ENCODE measurements around the gene ECM1. TPM values are rescaled to one million over a fixed set of nuclear protein-coding genes. Genes with fewer than 3 reads are reported as not detected.
A peak's percentile ranks its signal among the peaks of the same experiment; 100 is the strongest.

Gene ECM1
- polyA plus RNA-seq, 3 donors from 2014 or later, result not detected

DNA sequence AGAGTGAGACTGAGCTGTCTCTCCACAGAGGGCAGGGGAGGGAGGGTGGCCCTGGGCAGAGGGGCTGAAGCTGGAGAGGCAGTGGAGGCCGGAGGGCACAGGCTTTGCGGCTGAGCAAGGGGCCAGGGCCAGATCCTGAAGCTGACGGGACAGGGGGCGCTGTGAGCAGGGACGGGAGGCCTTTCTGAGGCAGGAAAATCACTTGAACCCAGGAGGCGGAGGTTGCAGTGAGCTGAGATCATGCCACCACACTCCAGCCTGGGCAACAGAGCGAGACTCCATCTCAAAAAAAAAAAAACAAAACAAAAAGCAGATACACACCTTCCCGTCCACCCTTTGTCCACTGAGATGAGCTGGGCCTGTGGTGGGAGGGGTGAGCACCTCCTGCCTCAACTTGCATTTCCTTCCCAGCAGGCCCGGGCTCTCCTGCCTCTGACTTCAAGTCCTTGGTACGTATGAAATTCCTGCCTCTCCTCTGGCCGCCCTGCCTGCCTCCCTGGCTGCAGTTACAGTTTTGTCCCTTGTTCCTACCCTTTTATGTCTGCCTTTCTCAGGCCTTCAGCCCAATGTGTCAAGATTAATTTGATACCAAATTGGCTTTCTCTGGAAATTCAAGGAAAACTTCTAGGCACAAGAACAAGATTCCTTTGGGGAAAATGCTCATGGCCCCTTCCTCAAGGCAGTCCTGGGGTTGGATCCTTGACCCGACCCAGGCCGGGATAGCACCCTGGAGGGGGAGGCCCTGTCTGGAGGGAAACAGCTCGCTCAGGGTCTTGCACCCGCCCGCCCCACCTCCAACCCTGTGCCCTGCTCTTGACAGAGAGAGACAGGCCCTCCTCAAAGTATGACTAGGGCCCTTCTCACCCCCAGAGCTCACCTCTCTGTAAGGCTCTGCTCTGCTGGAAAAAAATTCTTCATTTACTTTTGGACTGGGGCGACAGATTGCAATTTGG is 30.1 kb downstream of the ECM1 start:
- Mint-ChIP-seq H3K9me3 (no peaks in the 10 kb centered on the region), H3K27ac (peak overlapping the region in 1 of 6 donors; percentile 35), H3K4me1 (no peaks in the 10 kb centered on the region), H3K4me3 (no peak overlapping the region), H3K36me3 (peaks cover 0 to 3% (median 0%) of the 10 kb centered on the region in 3 donors), H3K27me3 (ENCODE audit: low read depth in 3 of 3) (peaks cover 1 to 4% (median 3%) of the 10 kb centered on the region in 3 donors)
- DNase-seq, result no peak

DNA sequence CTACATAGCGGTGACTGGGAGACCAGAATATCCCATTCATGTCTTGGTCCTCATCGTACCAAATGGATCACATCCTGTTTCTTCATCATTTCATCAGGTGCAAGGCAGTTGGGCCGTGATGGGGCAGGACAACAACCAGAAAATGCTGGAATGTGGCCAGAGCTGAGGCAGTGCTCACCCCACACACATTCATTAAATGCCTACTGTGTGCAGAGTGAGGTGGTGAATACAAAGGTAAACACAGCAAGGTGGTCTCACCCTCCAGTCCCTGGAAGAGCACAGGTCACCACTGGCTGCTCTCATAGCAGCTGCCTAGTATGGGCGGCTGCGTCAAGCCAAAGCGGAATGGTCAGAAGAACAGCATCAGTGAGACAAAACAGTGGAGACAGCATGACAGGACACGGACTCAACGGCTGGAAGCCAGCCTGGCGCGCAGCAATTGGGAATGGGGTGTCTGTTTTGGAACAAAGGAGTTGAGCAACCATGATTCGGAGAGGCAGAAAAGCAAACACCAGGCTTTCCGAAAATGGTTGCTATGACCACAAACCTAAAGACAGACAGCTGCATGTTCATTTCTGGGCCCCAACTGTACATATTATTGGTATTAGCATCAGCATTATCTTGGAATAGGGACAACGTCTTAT is 35.7 kb downstream of the ECM1 start:
- Mint-ChIP-seq H3K9me3 (no peaks in the 10 kb centered on the region), H3K36me3 (no peaks in the 10 kb centered on the region), H3K4me3 (no peak overlapping the region), H3K4me1 (peaks cover 4 to 5% of the 10 kb centered on the region in 2 donors), H3K27me3 (ENCODE audit: low read depth in 3 of 3) (peaks cover 2 to 10% (median 8%) of the 10 kb centered on the region in 3 donors), H3K27ac (peak overlapping the region in 1 of 6 donors; percentile 4)
- no peak for DNase-seq

DNA sequence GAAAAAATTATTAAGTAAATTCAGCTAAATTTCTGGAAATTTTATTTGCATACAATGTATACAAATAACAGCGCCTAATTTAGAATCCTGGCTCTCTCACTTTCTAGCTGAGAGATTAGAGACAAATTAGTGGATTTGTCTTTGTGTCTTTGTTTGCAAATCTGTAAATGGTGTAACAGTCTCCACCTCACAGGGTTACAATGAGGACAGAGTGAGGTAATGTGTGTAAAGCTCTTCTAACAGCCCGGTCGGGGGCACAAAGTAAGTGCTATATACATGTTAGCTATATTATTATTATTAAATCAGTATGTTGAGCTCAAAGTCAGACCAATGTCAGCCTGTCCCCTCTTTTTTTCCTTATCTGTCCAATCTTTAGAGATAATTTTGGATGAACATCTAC is 36.3 kb downstream of the ECM1 start:
- peaks cover 4 to 7% of the 10 kb centered on the region in 2 donors for H3K4me1 Mint-ChIP-seq
- DNase-seq, result no peak
- H3K9me3 Mint-ChIP-seq, result no peaks in the 10 kb centered on the region
- H3K4me3 Mint-ChIP-seq, result no peak overlapping the region
- no peak overlapping the region for H3K27ac Mint-ChIP-seq
- H3K36me3 Mint-ChIP-seq, result no peaks in the 10 kb centered on the region
- H3K27me3 Mint-ChIP-seq (ENCODE audit: low read depth in 3 of 3), result peaks cover 2 to 10% (median 8%) of the 10 kb centered on the region in 3 donors

DNA sequence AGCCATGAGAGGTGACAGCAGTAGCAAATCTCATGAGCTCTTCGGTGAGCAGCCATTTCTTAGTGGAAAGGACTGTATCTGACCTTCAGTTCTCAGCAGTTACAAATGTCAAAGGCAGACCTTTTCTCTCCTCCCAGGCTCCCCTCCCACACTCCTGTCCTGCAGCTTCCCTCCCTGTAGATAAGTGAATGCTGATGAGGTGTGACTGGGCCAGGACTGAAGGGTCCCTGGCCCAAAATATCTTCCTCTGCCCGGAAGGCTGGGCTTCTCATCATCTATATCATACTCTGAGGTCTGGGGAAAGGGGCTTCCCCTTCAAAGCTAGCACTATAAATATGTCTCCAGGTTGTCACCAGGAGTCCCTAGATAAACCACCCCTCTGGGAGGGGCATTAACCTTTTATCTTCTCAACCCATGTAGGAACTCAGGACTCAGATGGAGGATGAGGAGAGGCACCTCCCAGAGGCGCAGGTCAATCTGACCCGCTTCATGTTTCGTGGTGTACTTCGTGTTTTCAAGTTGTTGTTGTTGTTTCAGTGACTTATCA is 37.6 kb downstream of the ECM1 start:
- DNase-seq, result no peak
- Mint-ChIP-seq H3K9me3 (no peaks in the 10 kb centered on the region), H3K4me3 (no peak overlapping the region), H3K4me1 (peaks cover 7% of the 10 kb centered on the region in 2 donors), H3K27me3 (ENCODE audit: low read depth in 3 of 3) (peaks cover 2 to 13% (median 10%) of the 10 kb centered on the region in 3 donors), H3K27ac (no peak overlapping the region), H3K36me3 (no peaks in the 10 kb centered on the region)

DNA sequence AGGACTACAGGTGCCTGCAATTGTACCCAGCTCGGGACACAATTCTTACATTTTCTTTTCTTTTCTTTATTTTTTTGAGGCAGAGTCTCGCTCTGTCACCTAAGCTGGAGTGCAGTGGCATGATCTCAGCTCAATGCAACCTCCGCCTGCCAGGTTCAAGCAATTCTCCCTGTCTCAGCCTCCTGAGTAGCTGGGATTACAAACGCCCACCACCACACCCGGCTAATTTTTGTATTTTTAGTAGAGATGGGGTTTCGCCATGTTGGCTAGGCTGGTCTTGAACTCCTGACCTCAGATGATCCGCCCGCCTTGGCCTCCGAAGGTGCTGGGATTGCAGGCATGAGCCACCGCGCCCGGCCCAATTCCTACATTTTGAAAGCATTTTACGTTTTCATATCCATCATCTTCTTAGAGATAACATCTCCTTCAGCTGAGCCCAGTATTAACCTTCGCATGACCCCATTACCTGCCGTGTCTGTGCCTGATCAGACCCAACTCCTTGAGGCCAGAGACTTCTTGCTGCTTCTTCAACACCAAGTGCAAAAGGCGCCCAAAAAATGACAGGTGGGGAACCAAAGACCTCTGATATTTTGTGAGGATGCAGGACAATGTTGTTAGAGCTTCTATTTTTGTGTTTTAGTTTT is 38.5 kb downstream of the ECM1 start:
- Mint-ChIP-seq H3K27me3 (ENCODE audit: low read depth in 3 of 3) (peaks cover 2 to 13% (median 10%) of the 10 kb centered on the region in 3 donors), H3K4me1 (peaks cover 7 to 12% of the 10 kb centered on the region in 2 donors), H3K27ac (no peak overlapping the region), H3K9me3 (no peaks in the 10 kb centered on the region), H3K36me3 (no peaks in the 10 kb centered on the region), H3K4me3 (no peak overlapping the region)
- no peak for DNase-seq

DNA sequence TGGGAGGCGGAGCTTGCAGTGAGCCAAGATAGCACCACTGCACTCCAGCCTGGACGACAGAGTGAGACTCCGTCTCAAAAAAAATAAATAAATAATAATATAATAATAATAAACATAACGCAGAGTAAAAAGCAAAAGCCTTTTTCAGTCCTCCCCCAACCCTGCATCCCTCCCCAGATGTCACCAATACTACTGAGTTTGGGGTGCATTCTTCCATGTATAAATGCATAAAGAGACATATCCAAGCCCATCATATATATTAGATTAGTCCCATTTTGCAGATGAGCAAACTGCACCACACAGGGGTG is 40.4 kb downstream of the ECM1 start:
- Mint-ChIP-seq H3K27me3 (ENCODE audit: low read depth in 3 of 3) (peaks cover 2 to 19% (median 12%) of the 10 kb centered on the region in 3 donors), H3K9me3 (no peaks in the 10 kb centered on the region), H3K27ac (no peak overlapping the region), H3K36me3 (no peaks in the 10 kb centered on the region), H3K4me1 (peaks cover 9 to 18% of the 10 kb centered on the region in 2 donors), H3K4me3 (peak overlapping the region; percentile 73 to 85 (median 81))
- DNase-seq, result no peak

DNA sequence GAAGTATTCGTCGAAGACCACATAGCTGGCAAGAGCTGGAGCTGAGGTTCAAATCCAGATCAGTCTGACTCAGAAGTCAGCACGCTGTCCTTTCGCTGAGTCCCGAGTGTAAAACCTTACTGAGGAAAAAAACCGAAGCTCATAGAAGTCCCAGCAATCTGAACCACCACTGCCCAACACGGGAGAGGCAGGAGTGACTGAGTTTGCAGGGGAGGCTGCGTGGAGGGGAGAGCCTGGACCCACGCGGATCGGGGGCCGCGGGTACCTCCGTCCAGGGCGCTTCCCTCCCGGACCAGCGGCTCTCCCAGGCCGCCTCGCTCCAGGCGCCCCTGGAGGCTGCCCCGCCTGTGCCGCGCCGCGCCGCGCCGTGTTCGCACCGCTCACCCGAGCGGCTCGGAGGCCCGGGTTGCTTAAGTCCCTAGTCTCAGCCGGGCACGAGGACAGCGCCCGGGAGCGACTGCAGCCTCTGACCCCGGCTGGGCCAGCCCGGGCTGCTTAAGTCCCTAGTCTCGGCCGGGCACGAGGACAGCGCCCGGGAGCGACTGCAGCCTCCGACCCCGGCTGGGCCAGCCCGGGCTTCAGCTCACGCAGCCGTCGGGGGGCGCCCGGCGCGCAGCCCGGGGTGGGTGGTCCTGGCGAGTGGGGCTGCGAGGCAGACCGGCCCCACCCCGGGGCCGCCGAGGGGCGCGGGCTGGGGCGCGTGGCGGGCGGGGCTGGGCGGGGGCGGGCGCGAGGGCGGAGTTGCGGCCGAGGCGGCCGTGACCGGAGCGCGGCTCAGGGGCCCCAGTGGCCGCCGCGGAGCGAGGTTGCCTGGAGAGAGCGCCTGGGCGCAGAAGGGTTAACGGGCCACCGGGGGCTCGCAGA is 41.0 kb downstream of the ECM1 start, which contains the start of gene ADAMTSL4:
Gene ADAMTSL4, plus strand, starts transcription at position 777 of the 864 bp plus-strand sequence. CDS start 2,881 bp downstream, outside the sequence.
- peak in 1 of 3 donors; percentile 17 for DNase-seq

DNA sequence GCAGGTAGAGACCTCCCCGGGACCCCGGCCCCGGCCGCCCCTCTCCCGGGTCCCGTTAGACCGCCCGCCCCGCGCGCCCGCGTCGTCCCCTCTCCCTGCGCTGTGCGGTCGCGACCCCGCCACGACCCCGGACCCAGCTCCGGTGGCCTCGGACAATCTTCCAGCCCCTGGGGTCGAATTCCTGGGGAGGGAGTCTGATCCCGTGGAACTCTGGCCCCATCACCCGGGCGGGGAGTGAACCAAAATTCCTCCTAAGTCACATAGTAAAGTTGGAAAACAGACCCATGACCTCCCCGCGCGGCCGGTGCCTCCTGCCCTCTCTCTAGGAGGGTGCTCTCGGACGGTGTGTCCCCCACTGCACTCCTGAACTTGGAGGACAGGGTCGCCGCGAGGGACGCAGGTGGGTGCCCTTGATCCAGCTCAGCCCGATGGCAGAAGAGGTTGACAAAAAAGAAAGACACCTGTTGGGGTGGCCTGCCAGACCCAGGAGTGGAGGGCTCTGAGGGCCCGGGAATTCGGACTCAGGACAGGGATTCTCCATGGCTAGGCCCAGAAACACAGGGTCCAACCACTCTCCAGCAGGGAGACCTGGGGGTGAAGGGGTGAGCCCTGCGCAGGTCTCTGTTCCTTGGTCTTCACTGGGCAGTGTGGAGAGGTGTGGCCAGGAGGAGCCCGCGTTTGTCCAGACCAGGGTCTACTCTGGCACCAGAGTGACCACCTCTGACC is 41.8 kb downstream of the ECM1 start:
- peak overlapping the region in 1 of 6 donors; percentile 21 for H3K27ac Mint-ChIP-seq
- peaks cover 0 to 16% (median 12%) of the 10 kb centered on the region in 3 donors for H3K27me3 Mint-ChIP-seq (ENCODE audit: low read depth in 3 of 3)

More for the DNA sequence above, 41.0 kb downstream of the ECM1 start, which contains the start of gene ADAMTSL4:
- peaks cover 2 to 19% (median 12%) of the 10 kb centered on the region in 3 donors for H3K27me3 Mint-ChIP-seq (ENCODE audit: low read depth in 3 of 3)
- no peaks in the 10 kb centered on the region for H3K36me3 Mint-ChIP-seq
- H3K4me1 Mint-ChIP-seq, result peaks cover 9 to 18% of the 10 kb centered on the region in 2 donors
- peak within 1 kb of the TSS in 1 of 6 donors; percentile 21 for H3K27ac Mint-ChIP-seq
- no peaks in the 10 kb centered on the region for H3K9me3 Mint-ChIP-seq
- peak within 1 kb of the TSS; percentile 73 to 85 (median 81) for H3K4me3 Mint-ChIP-seq

DNA sequence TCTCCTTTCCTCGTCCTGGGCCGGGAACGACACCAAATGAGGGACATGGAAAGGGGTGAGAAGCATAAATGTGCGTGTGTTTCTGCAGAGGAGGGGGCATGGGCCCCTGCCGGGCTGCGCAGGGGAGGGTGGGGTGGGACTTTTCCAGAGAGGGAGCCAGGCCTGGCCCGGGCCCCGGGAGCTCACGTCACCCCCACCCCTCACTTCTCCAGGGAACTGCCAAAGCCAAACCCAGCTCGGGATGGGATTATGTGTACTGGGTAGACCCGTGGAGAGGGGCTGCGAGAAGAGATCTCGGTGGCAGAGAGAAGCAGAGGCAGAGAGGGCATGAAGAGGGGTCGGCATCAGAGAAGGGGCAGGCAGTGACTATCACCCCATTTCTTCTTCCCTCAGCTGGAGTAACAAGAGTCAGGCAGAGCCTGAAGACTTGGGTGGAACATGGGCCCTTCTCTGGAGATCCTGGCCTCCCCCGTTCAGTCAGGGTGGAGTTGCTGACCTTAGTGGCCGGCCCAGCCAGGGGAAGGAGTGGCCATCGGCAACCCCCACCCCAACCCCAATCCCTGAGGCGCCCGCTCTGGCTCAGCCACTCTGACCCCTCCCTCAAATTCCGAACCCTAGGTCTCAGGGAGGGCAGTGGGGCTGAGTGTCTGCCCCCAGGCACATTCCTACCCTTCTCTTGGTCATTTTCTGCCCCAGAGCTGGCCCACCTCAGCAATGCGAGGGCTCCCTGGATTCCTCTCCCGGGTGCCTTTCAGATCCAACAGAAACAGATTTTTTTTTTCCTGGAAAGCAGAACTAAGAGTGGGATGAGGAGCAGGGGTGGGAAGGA is 42.5 kb downstream of the ECM1 start:
- no peak for DNase-seq
- H3K4me1 Mint-ChIP-seq, result peaks cover 11 to 18% of the 10 kb centered on the region in 2 donors
- peak overlapping the region in 3 of 5 donors; percentile 21 to 79 (median 66) for H3K4me3 Mint-ChIP-seq
- H3K36me3 Mint-ChIP-seq, result no peaks in the 10 kb centered on the region
- peak overlapping the region in 1 of 6 donors; percentile 61 for H3K27ac Mint-ChIP-seq
- H3K27me3 Mint-ChIP-seq (ENCODE audit: low read depth in 3 of 3), result peaks cover 0 to 16% (median 12%) of the 10 kb centered on the region in 3 donors
- H3K9me3 Mint-ChIP-seq, result no peaks in the 10 kb centered on the region

More for the DNA sequence above, 41.8 kb downstream of the ECM1 start:
- H3K36me3 Mint-ChIP-seq, result no peaks in the 10 kb centered on the region
- no peak for DNase-seq
- peak overlapping the region; percentile 66 to 81 (median 75) for H3K4me3 Mint-ChIP-seq
- H3K9me3 Mint-ChIP-seq, result no peaks in the 10 kb centered on the region
- peaks cover 9 to 18% of the 10 kb centered on the region in 2 donors for H3K4me1 Mint-ChIP-seq

GRCh38 chr1:150551051-150551783 is 43.3 kb downstream of the ECM1 start:
- Mint-ChIP-seq H3K27ac (peak overlapping the region in 1 of 6 donors; percentile 41), H3K27me3 (ENCODE audit: low read depth in 3 of 3) (peaks cover 0 to 16% (median 12%) of the 10 kb centered on the region in 3 donors), H3K9me3 (no peaks in the 10 kb centered on the region), H3K4me1 (peaks cover 11 to 18% of the 10 kb centered on the region in 2 donors), H3K4me3 (peak overlapping the region in 3 of 5 donors; percentile 21 to 41 (median 23)), H3K36me3 (no peaks in the 10 kb centered on the region)
- no peak for DNase-seq

- H3K4me3 Mint-ChIP-seq, result no peak overlapping the region
- no peak overlapping the region for H3K27ac Mint-ChIP-seq
- H3K27me3 Mint-ChIP-seq (ENCODE audit: low read depth in 3 of 3), result peaks cover 0 to 13% (median 9%) of the 10 kb centered on the region in 3 donors
- H3K9me3 Mint-ChIP-seq, result no peaks in the 10 kb centered on the region
- no peaks in the 10 kb centered on the region for H3K36me3 Mint-ChIP-seq
- no peak for DNase-seq
- H3K4me1 Mint-ChIP-seq, result peaks cover 11 to 18% of the 10 kb centered on the region in 2 donors
These were observed 43.8 kb downstream of the ECM1 start for GRCh38 chr1:150551784-150552127.

Data from immature natural killer cell (primary cell).